Neural progenitor cell (in vitro differentiated cells): Measurements from ENCODE around the gene CPA1. TPM values are rescaled to one million over a fixed set of nuclear protein-coding genes. Genes with fewer than 3 reads are reported as not detected.

Experiments used
- DNase-seq: peaks from one replicate; pipeline ENCODE4 v3.0.0-alpha.2; 2016; ENCODE audit warnings: low spot score
- H2AFZ ChIP-seq: fragments of 200-600 bp; sonication (generic); replicated peaks from 2 replicates; pipeline ENCODE4 v1.6.1; 2016; ENCODE audit warnings: antibody characterized with exemption
- H3F3A ChIP-seq: fragments of 200-600 bp; sonication (generic); 2 replicates; pipeline ENCODE4 v1.6.1; 2016; ENCODE audit warnings: antibody characterized with exemption, low read depth
- H3K27ac ChIP-seq: fragments of 200-600 bp; sonication (generic); 2 replicates; pipeline ENCODE4 v1.5.1; 2016; ENCODE audit warnings: mild to moderate bottlenecking
- H3K27me3 ChIP-seq: fragments of 200-600 bp; sonication (generic); 2 replicates; pipeline ENCODE4 v1.6.1; 2016; ENCODE audit warnings: mild to moderate bottlenecking, moderate library complexity
- H3K36me3 ChIP-seq: fragments of 200-600 bp; sonication (generic); 2 replicates; pipeline ENCODE4 v1.5.1; 2016
- H3K4me1 ChIP-seq: fragments of 200-600 bp; sonication (generic); 2 replicates; pipeline ENCODE4 v1.6.1; 2016; ENCODE audit warnings: mixed run types
- H3K4me2 ChIP-seq: fragments of 200-600 bp; sonication (generic); 2 replicates; pipeline ENCODE4 v1.6.1; 2016
- H3K4me3 ChIP-seq: fragments of 200-600 bp; sonication (generic); 2 replicates; pipeline ENCODE4 v1.5.1; 2016
- H3K79me2 ChIP-seq: fragments of 200-600 bp; sonication (generic); 2 replicates; pipeline ENCODE4 v1.6.1; 2016; ENCODE audit warnings: low read depth
- H3K9ac ChIP-seq: fragments of 200-600 bp; sonication (generic); 2 replicates; pipeline ENCODE4 v1.6.1; 2016
- H3K9me3 ChIP-seq: fragments of 200-600 bp; sonication (generic); 2 replicates; pipeline ENCODE4 v1.5.1; 2016; ENCODE audit warnings: low read depth
- H4K20me1 ChIP-seq: fragments of 200-600 bp; sonication (generic); 2 replicates; pipeline ENCODE4 v1.6.1; 2016; ENCODE audit warnings: low read depth
- H3K27ac Mint-ChIP-seq: 3 replicates; pipeline ENCODE4 v1.8.0; 2021; ENCODE audit warnings: mixed read lengths
- H3K27me3 Mint-ChIP-seq: 2 replicates; pipeline ENCODE4 v1.8.0; 2022; ENCODE audit warnings: low read depth, mild to moderate bottlenecking, inconsistent platforms, moderate library complexity, mixed read lengths; ENCODE audit not compliant: insufficient read depth
- H3K36me3 Mint-ChIP-seq: 3 replicates; pipeline ENCODE4 v1.8.0; 2021; ENCODE audit warnings: mixed read lengths
- H3K4me1 Mint-ChIP-seq: 3 replicates; pipeline ENCODE4 v1.8.0; 2021; ENCODE audit warnings: mixed read lengths
- H3K4me3 Mint-ChIP-seq: 3 replicates; pipeline ENCODE4 v1.8.0; 2021; ENCODE audit warnings: mild to moderate bottlenecking, moderate library complexity, mixed read lengths
- H3K9me3 Mint-ChIP-seq: 3 replicates; pipeline ENCODE4 v1.8.0; 2020; ENCODE audit warnings: mixed read lengths
- CTCF ChIP-seq: fragments of 200-600 bp; sonication (generic); IDR thresholded peaks from 2 replicates; pipeline ENCODE4 v1.5.1; 2017; ENCODE audit warnings: antibody characterized with exemption, mild to moderate bottlenecking
- EZH2 ChIP-seq: fragments of 200-600 bp; sonication (generic); IDR thresholded peaks from 2 replicates; pipeline ENCODE4 v1.6.1; 2017; ENCODE audit warnings: antibody characterized with exemption, mild to moderate bottlenecking, moderate library complexity
- EZH2phosphoT487 ChIP-seq: fragments of 200-600 bp; sonication (generic); IDR thresholded peaks from 2 replicates; pipeline ENCODE4 v1.6.1; 2017; ENCODE audit warnings: antibody characterized with exemption
- total RNA-seq: library from RNA; depleted of rRNA; stranded (reverse); fragments of >200 nt; gene quantifications from 2 replicates; pipeline ENCODE4 v1.2.3, GENCODE V29; 2015; ENCODE audit warnings: low replicate concordance

The CPA1 gene
- total RNA-seq, 1 donor from 2014 or later = not detected

- Mint-ChIP-seq H3K4me3 (no peak overlapping the region), H3K4me1 (peaks cover 21% of the 10 kb centered on the region)
- H2AFZ ChIP-seq = no peak overlapping the region
Measured at GRCh38 chr7:130409712-130410072, 29.4 kb downstream of the CPA1 start.

GRCh38 chr7:130410868-130411541 lies 30.7 kb downstream of the CPA1 start:
- no peak overlapping the region for H3K27ac ChIP-seq
- no peaks in the 10 kb centered on the region for H3K4me1 ChIP-seq
- H3K36me3 ChIP-seq = no peaks in the 10 kb centered on the region
- Mint-ChIP-seq H3K4me3 (no peak overlapping the region), H3K27ac (no peak overlapping the region), H3K36me3 (peaks cover 7% of the 10 kb centered on the region), H3K4me1 (peaks cover 21% of the 10 kb centered on the region), H3K9me3 (no peaks in the 10 kb centered on the region), H3K27me3 (no peaks in the 10 kb centered on the region)
- TF ChIP-seq CTCF = no peak
- no peak for TF ChIP-seq EZH2
- TF ChIP-seq EZH2phosphoT487 = no peak
- H3F3A ChIP-seq = no peaks in the 10 kb centered on the region
- H3K4me3 ChIP-seq = no peak overlapping the region
- no peak overlapping the region for H2AFZ ChIP-seq
- DNase-seq = no peak
- no peaks in the 10 kb centered on the region for H3K27me3 ChIP-seq
- no peaks in the 10 kb centered on the region for H3K9me3 ChIP-seq
- H3K4me2 ChIP-seq = no peak overlapping the region
- no peaks in the 10 kb centered on the region for H3K79me2 ChIP-seq
- no peaks in the 10 kb centered on the region for H4K20me1 ChIP-seq
- no peak overlapping the region for H3K9ac ChIP-seq

More at GRCh38 chr7:130409712-130410072, 29.4 kb downstream of the CPA1 start:
- Histone ChIP-seq H3K4me2 (no peak overlapping the region), H3K4me3 (no peak overlapping the region), H3F3A (no peaks in the 10 kb centered on the region), H3K27me3 (no peaks in the 10 kb centered on the region), H3K27ac (no peak overlapping the region), H3K36me3 (no peaks in the 10 kb centered on the region), H3K9me3 (no peaks in the 10 kb centered on the region), H4K20me1 (no peaks in the 10 kb centered on the region), H3K9ac (no peak overlapping the region), H3K79me2 (no peaks in the 10 kb centered on the region), H3K4me1 (no peaks in the 10 kb centered on the region)
- TF ChIP-seq CTCF (no peak), EZH2 (no peak), EZH2phosphoT487 (no peak)
- no peaks in the 10 kb centered on the region for H3K9me3 Mint-ChIP-seq
- no peak for DNase-seq
- no peak overlapping the region for H3K27ac Mint-ChIP-seq
- H3K36me3 Mint-ChIP-seq = peaks cover 7% of the 10 kb centered on the region
- no peaks in the 10 kb centered on the region for H3K27me3 Mint-ChIP-seq

- Histone ChIP-seq H3K9me3 (no peaks in the 10 kb centered on the region), H3K4me3 (no peak overlapping the region), H2AFZ (no peak overlapping the region), H3K27me3 (no peaks in the 10 kb centered on the region), H3K36me3 (no peaks in the 10 kb centered on the region), H3K4me1 (peaks cover 10% of the 10 kb centered on the region), H3K27ac (no peak overlapping the region), H3K79me2 (no peaks in the 10 kb centered on the region), H3K9ac (no peak overlapping the region), H3F3A (no peaks in the 10 kb centered on the region), H4K20me1 (no peaks in the 10 kb centered on the region), H3K4me2 (no peak overlapping the region)
- peaks cover 33% of the 10 kb centered on the region for H3K4me1 Mint-ChIP-seq
- H3K27ac Mint-ChIP-seq = no peak overlapping the region
- no peaks in the 10 kb centered on the region for H3K27me3 Mint-ChIP-seq
- TF ChIP-seq EZH2 (no peak), CTCF (no peak), EZH2phosphoT487 (no peak)
- H3K36me3 Mint-ChIP-seq = peaks cover 13% of the 10 kb centered on the region
- DNase-seq = no peak
- no peaks in the 10 kb centered on the region for H3K9me3 Mint-ChIP-seq
- no peak overlapping the region for H3K4me3 Mint-ChIP-seq
Measured at GRCh38 chr7:130413201-130413600, 32.9 kb downstream of the CPA1 start.
